GM12801 (cell line): ENCODE measurements around the gene GALNT6.

ENCODE experiments used
- TF ChIP-seq, protein P1 (sequence below): IDR thresholded peaks from one replicate; pipeline ENCODE4 v1.5.1; 2011; ENCODE audit warnings: control low read depth; ENCODE audit not compliant: insufficient read length; ENCODE audit errors: extremely low read depth

The GALNT6 gene

DNA sequence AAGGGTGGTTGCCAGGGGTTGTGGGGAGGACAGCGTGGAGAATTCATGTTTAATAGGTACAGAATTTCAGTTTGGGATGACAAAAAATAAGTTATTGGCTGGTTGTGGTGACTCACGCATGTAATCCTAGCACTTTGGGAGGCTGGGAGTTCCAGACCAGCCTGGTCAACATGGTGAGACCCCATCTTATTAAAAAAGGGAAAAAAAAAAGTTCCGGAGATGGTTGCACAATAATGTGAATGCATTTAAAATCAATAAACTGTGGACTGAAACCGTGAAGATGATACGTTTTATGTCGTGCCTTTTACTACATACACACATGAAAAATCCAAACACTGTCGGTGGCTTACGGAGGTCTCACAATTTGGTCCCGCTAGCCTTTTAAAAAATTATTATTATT, 20.5 kb downstream of the GALNT6 start:
- TF ChIP-seq, protein P1, sequence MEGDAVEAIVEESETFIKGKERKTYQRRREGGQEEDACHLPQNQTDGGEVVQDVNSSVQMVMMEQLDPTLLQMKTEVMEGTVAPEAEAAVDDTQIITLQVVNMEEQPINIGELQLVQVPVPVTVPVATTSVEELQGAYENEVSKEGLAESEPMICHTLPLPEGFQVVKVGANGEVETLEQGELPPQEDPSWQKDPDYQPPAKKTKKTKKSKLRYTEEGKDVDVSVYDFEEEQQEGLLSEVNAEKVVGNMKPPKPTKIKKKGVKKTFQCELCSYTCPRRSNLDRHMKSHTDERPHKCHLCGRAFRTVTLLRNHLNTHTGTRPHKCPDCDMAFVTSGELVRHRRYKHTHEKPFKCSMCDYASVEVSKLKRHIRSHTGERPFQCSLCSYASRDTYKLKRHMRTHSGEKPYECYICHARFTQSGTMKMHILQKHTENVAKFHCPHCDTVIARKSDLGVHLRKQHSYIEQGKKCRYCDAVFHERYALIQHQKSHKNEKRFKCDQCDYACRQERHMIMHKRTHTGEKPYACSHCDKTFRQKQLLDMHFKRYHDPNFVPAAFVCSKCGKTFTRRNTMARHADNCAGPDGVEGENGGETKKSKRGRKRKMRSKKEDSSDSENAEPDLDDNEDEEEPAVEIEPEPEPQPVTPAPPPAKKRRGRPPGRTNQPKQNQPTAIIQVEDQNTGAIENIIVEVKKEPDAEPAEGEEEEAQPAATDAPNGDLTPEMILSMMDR, result no peak

DNA sequence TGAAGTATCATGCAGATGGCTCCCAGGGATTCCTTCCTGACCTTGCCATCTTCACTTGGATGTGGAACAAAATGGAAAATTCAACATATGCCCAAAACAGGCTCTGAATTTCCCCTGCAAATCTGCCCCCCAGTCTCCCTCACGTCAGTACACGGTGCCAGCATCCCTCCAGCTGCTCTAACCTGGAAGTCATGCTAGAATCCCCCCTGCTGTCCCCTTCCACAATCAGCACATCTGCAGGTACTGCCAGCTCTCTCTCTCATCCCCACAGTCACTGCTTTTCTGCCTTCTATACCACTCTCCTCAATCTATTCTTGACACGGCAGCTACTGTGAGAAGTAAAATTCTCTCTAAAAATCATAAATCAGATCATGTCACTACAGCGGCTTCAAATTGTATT, 21.6 kb downstream of the GALNT6 start:
- TF ChIP-seq, protein P1, result no peak

DNA sequence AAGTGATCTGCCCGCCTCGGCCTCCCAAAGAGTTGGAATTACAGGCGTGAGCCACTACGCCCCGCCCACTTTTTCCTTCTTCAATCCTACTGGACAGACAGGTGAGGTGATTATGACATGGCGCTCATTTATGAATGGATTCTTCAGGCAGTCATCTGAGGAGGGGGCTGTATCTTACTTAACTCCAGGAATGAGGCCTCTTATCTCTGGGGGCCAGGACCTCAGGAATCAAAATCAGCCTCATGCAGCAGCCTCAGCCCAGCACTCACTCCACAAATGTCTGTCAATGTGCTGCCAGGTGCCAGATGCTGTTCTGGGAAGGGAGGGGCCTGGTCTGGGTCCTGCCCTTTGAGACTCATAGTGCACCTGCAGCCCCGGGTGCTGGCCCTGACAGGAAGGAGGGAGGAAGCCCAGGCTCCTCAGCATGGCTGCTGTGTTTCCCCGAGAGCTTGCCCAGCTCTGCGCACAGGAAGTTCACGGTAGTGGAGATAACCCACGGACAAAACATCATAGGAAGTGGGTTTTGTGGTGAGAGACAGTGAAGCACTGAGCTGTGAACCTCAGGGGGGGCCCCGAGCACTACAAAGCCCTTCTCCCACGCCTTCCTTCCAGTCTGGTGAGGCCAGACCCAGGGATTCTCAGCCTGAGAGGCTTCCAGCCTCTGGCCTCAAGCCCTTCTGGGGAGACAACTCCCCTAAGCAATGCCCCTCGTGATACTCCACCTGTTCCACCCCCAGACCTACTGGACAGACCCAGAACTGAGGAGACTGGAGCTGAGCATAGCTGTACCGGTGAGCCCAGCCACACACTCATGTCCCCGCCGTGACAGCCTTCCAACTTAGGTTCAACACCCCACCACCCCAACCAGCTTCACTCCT, 22.3 kb downstream of the GALNT6 start:
- TF ChIP-seq, protein P1, result no peak

DNA sequence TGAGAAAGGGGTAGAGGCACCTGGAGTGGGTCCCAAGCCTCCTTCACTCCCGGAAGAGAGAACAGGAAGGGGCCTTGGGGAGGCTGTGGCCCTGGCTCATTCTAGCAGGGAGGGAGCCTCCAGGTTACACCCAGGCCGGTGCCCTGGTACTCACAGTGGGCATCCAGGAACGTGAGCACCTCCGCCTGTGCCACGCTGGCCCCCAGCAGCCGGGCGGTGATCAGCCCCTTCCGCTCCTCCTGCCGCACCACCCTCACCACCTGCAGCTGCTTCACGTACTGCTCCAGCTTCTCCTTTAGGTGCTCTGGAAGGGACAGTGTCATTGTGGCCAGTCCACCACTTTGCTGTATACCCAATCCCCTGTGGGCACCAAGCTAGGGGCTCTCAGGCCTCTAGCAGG, 25.9 kb downstream of the GALNT6 start:
- TF ChIP-seq, protein P1, result no peak

DNA sequence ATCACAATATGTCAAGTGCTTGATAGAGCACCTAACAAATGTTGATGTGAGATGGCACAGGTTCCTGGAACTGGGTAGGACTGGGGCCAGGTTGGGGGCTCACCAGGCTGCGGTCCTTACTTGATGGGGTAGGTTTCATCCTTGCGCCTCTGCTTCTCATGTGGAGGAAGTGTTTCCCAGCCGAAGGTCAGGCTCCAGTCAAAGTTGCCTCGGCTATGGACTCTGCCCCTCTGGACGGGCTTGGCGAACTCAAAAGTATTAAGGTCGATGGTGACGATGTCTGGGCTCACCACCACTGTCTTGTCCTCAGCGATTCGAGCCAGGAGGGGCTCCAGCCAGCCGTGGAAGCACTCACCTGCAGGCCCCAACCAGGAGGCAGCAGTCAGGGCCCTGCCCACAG, 27.2 kb downstream of the GALNT6 start:
- TF ChIP-seq, protein P1, result no peak

DNA sequence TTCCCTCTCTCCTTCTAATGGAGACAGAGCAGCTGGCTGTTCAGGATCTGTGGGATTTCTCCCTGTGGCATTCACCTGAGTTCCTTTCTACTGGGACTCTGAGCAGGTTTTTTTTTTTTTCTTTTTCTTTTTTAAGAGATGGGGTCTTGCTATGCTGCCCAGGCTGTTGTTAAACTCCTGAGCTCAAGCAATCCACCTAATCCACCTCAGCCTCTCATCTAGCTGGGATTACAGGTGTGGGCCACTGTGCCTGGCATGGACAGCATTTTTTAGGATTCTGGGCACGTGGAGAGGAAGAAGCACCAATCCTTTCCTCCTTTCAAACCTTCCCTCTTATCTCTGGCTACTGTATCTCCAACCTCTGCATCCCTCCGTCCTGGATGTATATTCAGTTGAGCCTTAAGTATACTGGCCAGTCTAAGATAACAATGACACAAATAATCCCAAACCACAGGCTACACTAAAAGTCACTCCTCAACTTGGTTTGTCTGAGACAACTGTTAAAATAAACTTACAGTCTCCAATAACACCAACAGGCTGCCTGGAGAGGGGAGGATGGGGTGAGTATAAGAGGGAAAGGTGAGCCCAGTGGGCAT, 28.4 kb downstream of the GALNT6 start:
- TF ChIP-seq, protein P1, result no peak

DNA sequence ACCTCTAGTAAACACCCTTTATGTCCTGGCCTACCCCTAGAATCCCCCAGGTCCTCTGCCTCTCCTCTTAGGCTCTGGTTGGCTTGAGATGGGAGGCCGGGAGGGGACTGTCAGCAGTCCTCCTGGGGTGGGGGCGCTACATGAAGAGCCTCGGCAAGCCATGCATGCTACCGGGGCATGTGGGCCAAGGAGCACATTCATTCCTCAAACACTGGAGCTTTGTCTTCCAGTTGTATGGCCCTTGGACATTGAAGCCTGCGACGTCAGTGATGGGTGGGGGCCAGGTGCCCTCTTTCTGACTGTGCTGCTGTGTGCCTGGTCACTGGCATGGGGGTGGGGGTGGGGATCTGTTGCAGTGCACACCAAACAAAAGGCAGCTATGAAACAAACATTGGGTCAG, 28.9 kb downstream of the GALNT6 start:
- TF ChIP-seq, protein P1, result no peak
